PC-9 (cell line): ENCODE measurements around the gene SLC17A1. TPM values are rescaled to one million over a fixed set of nuclear protein-coding genes. Genes with fewer than 3 reads are reported as not detected.

Experiments used
- BruUV-seq: library from RNA; stranded (reverse); fragments of 400-500 nt; replicated peaks from 2 replicates; lab custom pipeline; 2021; lab: Mats Ljungman, UMichigan
- CTCF ChIA-PET: fragments of 300-600 bp; sonication (Branson Sonifier 250); formaldehyde crosslinking; loops from one replicate; lab custom pipeline; 2022; ENCODE audit warnings: antibody characterized with exemption; lab: Charles Lee
- POLR2A ChIA-PET: fragments of 300-600 bp; sonication (Branson Sonifier 250); formaldehyde crosslinking; loops from one replicate; lab custom pipeline; 2022; ENCODE audit warnings: antibody characterized with exemption; ENCODE audit not compliant: unreplicated experiment; lab: Charles Lee
- DNase-seq, 2 experiments: peaks; one replicate each; pipeline versions ENCODE4 v3.0.0 to v3.0.0-alpha.2; 2015 to 2022; ENCODE audit warnings: mixed read lengths in 1 of 2
- H2AFZ ChIP-seq: fragments of 200-600 bp; sonication (generic); 2 replicates; pipeline ENCODE4 v1.8.1; 2017; ENCODE audit warnings: antibody characterized with exemption
- H3F3A ChIP-seq: fragments of 200-600 bp; sonication (generic); 2 replicates; pipeline ENCODE4 v1.8.1; 2017; ENCODE audit warnings: antibody characterized with exemption, mild to moderate bottlenecking, low read depth; ENCODE audit not compliant: insufficient read depth
- H3K27ac ChIP-seq: fragments of 200-600 bp; sonication (generic); 2 replicates; pipeline ENCODE4 v1.6.1; 2016; ENCODE audit warnings: mixed run types
- H3K27me3 ChIP-seq: fragments of 200-600 bp; sonication (generic); 2 replicates; pipeline ENCODE4 v1.6.1; 2016; ENCODE audit warnings: low read depth, mixed run types; ENCODE audit not compliant: insufficient read depth
- H3K36me3 ChIP-seq: fragments of 200-600 bp; sonication (generic); 2 replicates; pipeline ENCODE4 v1.6.1; 2016; ENCODE audit warnings: low read depth, mixed run types
- H3K4me1 ChIP-seq: fragments of 200-600 bp; sonication (generic); replicated peaks from 2 replicates; pipeline ENCODE4 v1.6.1; 2016; ENCODE audit warnings: mixed run types; ENCODE audit not compliant: insufficient read depth
- H3K4me2 ChIP-seq: fragments of 200-600 bp; sonication (generic); 2 replicates; pipeline ENCODE4 v1.6.1; 2017; ENCODE audit warnings: mixed run types
- H3K4me3 ChIP-seq: fragments of 200-600 bp; sonication (generic); 2 replicates; pipeline ENCODE4 v1.6.1; 2016; ENCODE audit warnings: mixed run types
- H3K79me2 ChIP-seq: fragments of 200-600 bp; sonication (generic); 2 replicates; pipeline ENCODE4 v1.6.1; 2017; ENCODE audit warnings: low read depth, mixed run types
- H3K9me2 ChIP-seq: fragments of 200-600 bp; sonication (generic); 2 replicates; pipeline ENCODE4 v1.8.1; 2017; ENCODE audit warnings: mild to moderate bottlenecking; ENCODE audit not compliant: insufficient read depth
- H3K9me3 ChIP-seq: fragments of 200-600 bp; sonication (generic); 2 replicates; pipeline ENCODE4 v1.8.1; 2016; ENCODE audit warnings: low read depth; ENCODE audit not compliant: insufficient read depth
- H4K20me1 ChIP-seq: fragments of 200-600 bp; sonication (generic); 2 replicates; pipeline ENCODE4 v1.8.1; 2017; ENCODE audit not compliant: insufficient read depth
- EZH2 ChIP-seq: fragments of 200-600 bp; sonication (generic); IDR thresholded peaks from 2 replicates; pipeline ENCODE4 v1.8.0; 2017; ENCODE audit warnings: antibody characterized with exemption, low read depth
- intact Hi-C: fragments of 100-400 bp; cut with micrococcal nuclease; formaldehyde crosslinking; loops from one replicate; pipeline ENCODE4 v1.10.0; 2022; ENCODE audit not compliant: unreplicated experiment
- total RNA-seq: library from RNA; stranded (reverse); gene quantifications from 2 replicates; pipeline ENCODE4 v1.2.3, GENCODE V29; 2021
- TF ChIP-seq, protein P1 (sequence below): fragments of 200-600 bp; sonication (generic); conservative IDR thresholded peaks from 2 replicates; pipeline ENCODE4 v1.6.1; 2017; ENCODE audit warnings: mixed run types, antibody characterized with exemption, mild to moderate bottlenecking, moderate library complexity

Gene SLC17A1
- total RNA-seq, 1 experiment from 2014 or later: not detected

DNA sequence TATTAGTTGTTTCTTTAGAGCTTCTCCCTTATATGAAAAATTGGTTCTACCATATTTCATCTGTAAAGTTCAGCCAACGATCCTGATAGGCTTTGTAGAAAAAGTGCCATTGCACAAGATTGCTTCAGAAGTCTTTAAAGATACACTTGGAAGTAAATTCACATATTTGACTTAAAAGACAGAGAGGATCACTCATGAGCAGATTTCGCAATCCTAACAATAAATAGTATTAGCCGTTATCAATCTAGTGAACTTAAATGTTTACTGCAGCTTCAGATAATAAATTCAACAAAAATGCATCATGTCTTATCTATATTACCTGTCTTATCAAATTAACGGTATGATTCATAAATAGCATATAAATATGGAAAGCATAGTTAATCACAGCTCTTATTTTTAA, 86.0 kb downstream of the SLC17A1 start:
- ChIA-PET POLR2A (no interaction called here), CTCF (no interaction called here)
- Histone ChIP-seq H3K27ac (no peak overlapping the region), H3F3A (no peaks in the 10 kb centered on the region), H3K9me3 (no peaks in the 10 kb centered on the region), H4K20me1 (no peaks in the 10 kb centered on the region), H3K27me3 (no peaks in the 10 kb centered on the region), H3K36me3 (no peaks in the 10 kb centered on the region), H3K79me2 (no peaks in the 10 kb centered on the region), H3K4me1 (no peaks in the 10 kb centered on the region), H3K4me2 (no peak overlapping the region), H2AFZ (no peak overlapping the region), H3K4me3 (no peak overlapping the region), H3K9me2 (no peaks in the 10 kb centered on the region)
- no peak for DNase-seq
- TF ChIP-seq EZH2: no peak
- TF ChIP-seq, protein P1, sequence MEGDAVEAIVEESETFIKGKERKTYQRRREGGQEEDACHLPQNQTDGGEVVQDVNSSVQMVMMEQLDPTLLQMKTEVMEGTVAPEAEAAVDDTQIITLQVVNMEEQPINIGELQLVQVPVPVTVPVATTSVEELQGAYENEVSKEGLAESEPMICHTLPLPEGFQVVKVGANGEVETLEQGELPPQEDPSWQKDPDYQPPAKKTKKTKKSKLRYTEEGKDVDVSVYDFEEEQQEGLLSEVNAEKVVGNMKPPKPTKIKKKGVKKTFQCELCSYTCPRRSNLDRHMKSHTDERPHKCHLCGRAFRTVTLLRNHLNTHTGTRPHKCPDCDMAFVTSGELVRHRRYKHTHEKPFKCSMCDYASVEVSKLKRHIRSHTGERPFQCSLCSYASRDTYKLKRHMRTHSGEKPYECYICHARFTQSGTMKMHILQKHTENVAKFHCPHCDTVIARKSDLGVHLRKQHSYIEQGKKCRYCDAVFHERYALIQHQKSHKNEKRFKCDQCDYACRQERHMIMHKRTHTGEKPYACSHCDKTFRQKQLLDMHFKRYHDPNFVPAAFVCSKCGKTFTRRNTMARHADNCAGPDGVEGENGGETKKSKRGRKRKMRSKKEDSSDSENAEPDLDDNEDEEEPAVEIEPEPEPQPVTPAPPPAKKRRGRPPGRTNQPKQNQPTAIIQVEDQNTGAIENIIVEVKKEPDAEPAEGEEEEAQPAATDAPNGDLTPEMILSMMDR: no peak
- BruUV-seq: no TSS peak
- intact Hi-C loops: no loop called here

DNA sequence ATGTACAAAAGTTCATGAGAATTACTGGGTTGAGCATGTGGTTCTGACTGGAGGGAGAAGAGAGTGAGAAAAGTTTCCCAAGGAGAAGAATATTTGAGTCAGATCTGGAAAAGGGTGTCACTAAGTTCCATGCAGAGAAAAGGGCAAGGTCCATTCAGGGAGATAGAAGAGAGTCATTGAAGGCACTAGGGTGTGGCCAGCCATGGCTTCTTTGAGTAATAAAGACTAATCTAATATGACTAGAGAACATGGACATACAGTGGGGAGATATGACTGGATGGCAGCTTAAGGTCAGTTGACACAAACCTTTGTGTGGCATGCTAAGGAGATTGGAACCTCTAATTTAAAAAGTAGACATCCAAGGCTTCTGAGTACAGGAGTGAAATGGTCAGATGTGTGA, 88.0 kb downstream of the SLC17A1 start:
- Histone ChIP-seq H3K27ac (no peak overlapping the region), H3K4me3 (no peak overlapping the region), H3K27me3 (no peaks in the 10 kb centered on the region), H3K79me2 (no peaks in the 10 kb centered on the region), H4K20me1 (no peaks in the 10 kb centered on the region), H3K36me3 (no peaks in the 10 kb centered on the region), H3K4me2 (no peak overlapping the region), H3K9me2 (no peaks in the 10 kb centered on the region), H2AFZ (no peak overlapping the region), H3K4me1 (no peaks in the 10 kb centered on the region), H3F3A (no peaks in the 10 kb centered on the region), H3K9me3 (no peaks in the 10 kb centered on the region)
- no peak for DNase-seq
- intact Hi-C loops: no loop called here
- no peak for TF ChIP-seq EZH2
- TF ChIP-seq, protein P1: no peak
- CTCF ChIA-PET: no interaction called here
- no TSS peak for BruUV-seq
- POLR2A ChIA-PET: no interaction called here

DNA sequence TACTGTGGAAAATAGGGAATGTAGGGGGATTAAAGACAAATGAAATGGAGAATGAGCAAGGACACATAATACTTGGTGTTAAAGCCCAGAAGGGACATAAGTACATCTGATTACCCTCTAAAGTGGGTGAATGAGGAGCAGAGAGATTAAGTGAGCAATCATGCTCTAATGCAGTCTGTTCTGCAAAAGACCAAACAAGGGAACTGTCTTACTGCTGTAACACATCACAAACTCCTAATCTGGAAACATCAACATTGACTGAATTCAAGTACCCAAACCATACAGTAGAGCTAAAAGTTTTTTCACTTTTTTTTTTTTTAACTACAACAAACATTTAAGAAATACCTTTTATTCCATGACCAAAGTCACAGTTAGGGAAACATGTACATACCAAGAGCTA, 96.6 kb downstream of the SLC17A1 start:
- H3K4me2 ChIP-seq: no peak overlapping the region
- no peaks in the 10 kb centered on the region for H3F3A ChIP-seq
- ChIA-PET POLR2A (no interaction called here), CTCF (no interaction called here)
- no peaks in the 10 kb centered on the region for H3K4me1 ChIP-seq
- H3K27me3 ChIP-seq: peaks cover 2% of the 10 kb centered on the region; the same call in 1 of the 2 replicates
- intact Hi-C loops: no loop called here
- no peak overlapping the region for H3K4me3 ChIP-seq
- no peaks in the 10 kb centered on the region for H3K9me2 ChIP-seq
- no peak for TF ChIP-seq EZH2
- TF ChIP-seq, protein P1: no peak
- no peak overlapping the region for H2AFZ ChIP-seq
- no peaks in the 10 kb centered on the region for H3K79me2 ChIP-seq
- H4K20me1 ChIP-seq: no peaks in the 10 kb centered on the region
- BruUV-seq: no TSS peak
- no peaks in the 10 kb centered on the region for H3K36me3 ChIP-seq
- H3K9me3 ChIP-seq: peaks cover 7% of the 10 kb centered on the region; the same call in 1 of the 2 replicates
- no peak for DNase-seq
- no peak overlapping the region for H3K27ac ChIP-seq

Other genes with a start within 250 kb of the SLC17A1 start
- not detected in 2 replicates for gene SCGN, start 179.8 kb downstream of the SLC17A1 start, total RNA-seq
- gene SLC17A4, start 77.3 kb downstream of the SLC17A1 start, total RNA-seq: 0.13 TPM in 1 of 2 replicates, not detected in the other
- gene SLC17A3, start 42.2 kb upstream of the SLC17A1 start, total RNA-seq: not detected in 2 replicates
- gene SLC17A2, start 98.6 kb upstream of the SLC17A1 start, total RNA-seq: not detected in 2 replicates
- gene TRIM38, start 130.8 kb upstream of the SLC17A1 start, total RNA-seq: 23.6 and 31.3 TPM in 2 replicates